Activated CD8-positive, alpha-beta T cell treated with anti-CD3 and anti-CD28 coated beads for 36 hours (primary cell): Measurements from ENCODE around the gene THADA. TPM values are rescaled to one million over a fixed set of nuclear protein-coding genes. Genes with fewer than 3 reads are reported as not detected.

Experiments used
- ATAC-seq: fragments of 200-7000 bp; cut with Tn5 transposase; one replicate; pipeline ENCODE4 v1.10.0; 2021; ENCODE audit warnings: mild to moderate bottlenecking, moderate library complexity
- CTCF ChIA-PET: fragments of 350-600 bp; sonication (Branson Sonifier 250); formaldehyde crosslinking; loops from one replicate; lab custom pipeline; 2021; ENCODE audit warnings: antibody characterized with exemption; lab: Charles Lee
- POLR2A ChIA-PET: fragments of 350-600 bp; sonication (Branson Sonifier 250); formaldehyde crosslinking; loops from one replicate; lab custom pipeline; 2021; ENCODE audit warnings: antibody characterized with exemption; lab: Charles Lee
- DNase-seq: peaks from one replicate; pipeline ENCODE4 v3.0.0-alpha.2; 2020
- H3K27ac Mint-ChIP-seq: one replicate; pipeline ENCODE4 v1.8.0; 2021; ENCODE audit warnings: mild to moderate bottlenecking, mixed read lengths
- H3K27me3 Mint-ChIP-seq: one replicate; pipeline ENCODE4 v1.8.0; 2021; ENCODE audit warnings: mixed read lengths
- H3K36me3 Mint-ChIP-seq: one replicate; pipeline ENCODE4 v1.8.0; 2021; ENCODE audit warnings: low read depth, mixed read lengths
- H3K4me1 Mint-ChIP-seq: one replicate; pipeline ENCODE4 v1.8.0; 2021; ENCODE audit warnings: low read depth, mixed read lengths
- H3K4me3 Mint-ChIP-seq: one replicate; pipeline ENCODE4 v1.8.0; 2021; ENCODE audit warnings: mild to moderate bottlenecking, moderate library complexity, mixed read lengths
- H3K9me3 Mint-ChIP-seq: one replicate; pipeline ENCODE4 v1.8.0; 2021; ENCODE audit warnings: mixed read lengths
- intact Hi-C: fragments of 100-400 bp; cut with micrococcal nuclease; formaldehyde crosslinking; loops from one replicate; pipeline ENCODE4 v1.10.0; 2022
- total RNA-seq, 2 experiments: library from RNA; stranded (reverse); gene quantifications; one replicate each; pipeline ENCODE4 v1.2.3, GENCODE V29; 2021
- TF ChIP-seq, protein P1 (sequence below): fragments of 200-600 bp; IDR thresholded peaks from one replicate; pipeline ENCODE4 v1.8.0; 2022; ENCODE audit warnings: antibody characterized with exemption, mild to moderate bottlenecking

THADA gene
- total RNA-seq, 2 experiments from 2014 or later = 31.3 to 31.6 TPM

- intact Hi-C loops = no loop called here
- no peak overlapping the region for H3K27ac Mint-ChIP-seq
- no peaks in the 10 kb centered on the region for H3K9me3 Mint-ChIP-seq
- H3K27me3 Mint-ChIP-seq = no peaks in the 10 kb centered on the region
- peak; percentile 13 for DNase-seq
- ChIA-PET CTCF (interaction anchor here (1.1 to 2.3 kb wide), 3 partner anchors 10 to 21 kb away, joined by 3 to 9 read pairs (median 3); no protein-coding TSS in a partner anchor), POLR2A (interaction anchor here (0.6 to 1.0 kb wide), 3 partner anchors 12 to 183 kb away, joined by 3 to 4 read pairs (median 3); no protein-coding TSS in a partner anchor)
- TF ChIP-seq, protein P1, sequence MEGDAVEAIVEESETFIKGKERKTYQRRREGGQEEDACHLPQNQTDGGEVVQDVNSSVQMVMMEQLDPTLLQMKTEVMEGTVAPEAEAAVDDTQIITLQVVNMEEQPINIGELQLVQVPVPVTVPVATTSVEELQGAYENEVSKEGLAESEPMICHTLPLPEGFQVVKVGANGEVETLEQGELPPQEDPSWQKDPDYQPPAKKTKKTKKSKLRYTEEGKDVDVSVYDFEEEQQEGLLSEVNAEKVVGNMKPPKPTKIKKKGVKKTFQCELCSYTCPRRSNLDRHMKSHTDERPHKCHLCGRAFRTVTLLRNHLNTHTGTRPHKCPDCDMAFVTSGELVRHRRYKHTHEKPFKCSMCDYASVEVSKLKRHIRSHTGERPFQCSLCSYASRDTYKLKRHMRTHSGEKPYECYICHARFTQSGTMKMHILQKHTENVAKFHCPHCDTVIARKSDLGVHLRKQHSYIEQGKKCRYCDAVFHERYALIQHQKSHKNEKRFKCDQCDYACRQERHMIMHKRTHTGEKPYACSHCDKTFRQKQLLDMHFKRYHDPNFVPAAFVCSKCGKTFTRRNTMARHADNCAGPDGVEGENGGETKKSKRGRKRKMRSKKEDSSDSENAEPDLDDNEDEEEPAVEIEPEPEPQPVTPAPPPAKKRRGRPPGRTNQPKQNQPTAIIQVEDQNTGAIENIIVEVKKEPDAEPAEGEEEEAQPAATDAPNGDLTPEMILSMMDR = no peak
- H3K4me3 Mint-ChIP-seq = no peak overlapping the region
- ATAC-seq = peak; percentile 41
- H3K36me3 Mint-ChIP-seq = peaks cover 10% of the 10 kb centered on the region
- peaks cover 13% of the 10 kb centered on the region for H3K4me1 Mint-ChIP-seq
Measured at GRCh38 chr2:43402452-43402937, 193.3 kb downstream of the THADA start.

DNA sequence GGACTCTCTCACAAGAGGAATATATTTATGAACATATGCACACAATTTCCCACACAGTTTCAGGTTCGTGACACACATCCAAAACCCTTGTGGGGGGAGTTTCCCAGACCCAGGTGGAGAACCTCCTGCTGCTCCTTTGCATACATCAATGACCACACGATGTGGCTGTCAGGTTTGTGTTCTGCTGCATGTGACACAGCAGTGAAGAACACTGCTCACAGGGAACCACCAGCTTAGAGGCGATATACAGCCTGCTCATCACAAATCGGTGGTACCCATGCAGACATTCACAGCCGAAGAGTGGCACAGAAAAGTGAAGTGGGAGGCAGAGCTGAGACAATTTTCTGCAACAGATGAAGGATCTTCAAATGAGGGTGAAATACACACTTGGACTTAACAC, 193.8 kb downstream of the THADA start:
- ATAC-seq (peak; percentile 94), DNase-seq (peak; percentile 68)
- Mint-ChIP-seq H3K4me1 (peaks cover 13% of the 10 kb centered on the region), H3K27ac (peak overlapping the region; percentile 23), H3K27me3 (no peaks in the 10 kb centered on the region), H3K4me3 (no peak overlapping the region), H3K9me3 (no peaks in the 10 kb centered on the region), H3K36me3 (peaks cover 13% of the 10 kb centered on the region)
- TF ChIP-seq, protein P1 = no peak
- CTCF ChIA-PET = interaction anchor here (0.8 to 2.3 kb wide), 3 partner anchors 13 to 82 kb away, joined by 3 to 9 read pairs (median 3); no protein-coding TSS in a partner anchor
- POLR2A ChIA-PET = interaction anchor here (0.8 to 1.0 kb wide), 3 partner anchors 13 to 183 kb away, joined by 3 to 5 read pairs (median 3); no protein-coding TSS in a partner anchor
- intact Hi-C loops = no loop called here

- Mint-ChIP-seq H3K27me3 (no peaks in the 10 kb centered on the region), H3K36me3 (peaks cover 25% of the 10 kb centered on the region), H3K4me1 (peaks cover 13% of the 10 kb centered on the region), H3K4me3 (no peak overlapping the region), H3K27ac (no peak overlapping the region), H3K9me3 (no peaks in the 10 kb centered on the region)
- intact Hi-C loops = no loop called here
- TF ChIP-seq, protein P1 = no peak
- ATAC-seq (no peak), DNase-seq (no peak)
- CTCF ChIA-PET = no interaction called here
- POLR2A ChIA-PET = no interaction called here
Measured at GRCh38 chr2:43400508-43400907, 195.3 kb downstream of the THADA start.

DNA sequence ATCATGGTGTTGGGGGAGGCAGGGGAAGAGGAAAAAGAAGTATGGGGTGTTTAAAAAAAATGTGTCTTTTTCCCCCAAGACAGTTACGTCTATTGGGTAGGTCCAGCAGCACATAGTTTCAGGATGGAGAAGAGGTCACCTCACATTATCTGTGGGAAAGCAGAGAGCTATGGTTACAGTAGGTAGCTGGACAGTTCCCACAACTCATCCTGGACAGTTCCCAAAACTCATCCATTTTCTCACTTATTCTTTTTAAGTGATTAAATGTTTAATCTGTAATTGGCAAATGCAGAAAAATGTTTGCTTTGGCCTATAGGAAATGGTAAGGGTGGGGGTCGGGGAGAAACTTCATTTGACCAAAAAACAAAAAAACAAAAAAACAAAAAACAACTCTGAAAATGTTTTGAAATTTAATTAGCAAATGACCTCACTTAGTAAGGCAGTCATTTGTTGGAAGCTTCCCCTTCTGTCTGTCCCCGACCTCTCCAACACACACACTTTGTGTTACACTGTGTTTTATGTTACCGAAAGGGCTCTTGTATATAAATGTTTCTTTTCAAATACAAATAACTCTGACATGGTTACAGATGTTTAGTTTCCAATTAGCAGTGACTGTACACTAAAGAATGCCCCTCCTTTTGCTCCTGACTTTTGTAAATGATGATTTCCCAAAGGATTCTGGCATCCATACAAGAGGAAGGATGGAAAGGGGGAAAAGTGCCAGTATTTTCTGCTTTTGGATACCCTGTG, 196.1 kb downstream of the THADA start:
- intact Hi-C loops = no loop called here
- no peaks in the 10 kb centered on the region for H3K9me3 Mint-ChIP-seq
- TF ChIP-seq, protein P1 = no peak
- H3K27ac Mint-ChIP-seq = no peak overlapping the region
- DNase-seq = no peak
- ChIA-PET POLR2A (no interaction called here), CTCF (no interaction called here)
- no peak for ATAC-seq
- no peak overlapping the region for H3K4me3 Mint-ChIP-seq
- no peaks in the 10 kb centered on the region for H3K27me3 Mint-ChIP-seq
- H3K4me1 Mint-ChIP-seq = peaks cover 13% of the 10 kb centered on the region
- peaks cover 31% of the 10 kb centered on the region for H3K36me3 Mint-ChIP-seq

DNA sequence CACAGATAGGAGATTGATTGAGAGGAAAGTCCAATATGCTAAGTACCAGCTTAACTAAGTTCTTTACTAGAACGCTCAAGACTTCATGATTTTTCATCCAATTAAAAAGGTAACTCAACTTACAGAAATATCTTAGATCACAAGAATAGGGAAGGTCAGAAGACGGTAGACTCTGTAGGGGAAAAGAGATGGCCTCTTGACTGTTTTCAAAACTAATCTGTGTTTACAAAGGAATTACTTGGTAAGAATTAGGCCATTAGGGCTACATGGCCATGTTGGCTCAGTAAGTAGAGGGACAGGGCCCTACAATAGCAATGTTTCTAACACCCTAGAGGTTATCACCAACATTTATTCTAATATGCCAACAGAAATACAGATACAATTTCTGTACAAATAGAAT, 196.7 kb downstream of the THADA start:
- CTCF ChIA-PET = no interaction called here
- TF ChIP-seq, protein P1 = no peak
- Mint-ChIP-seq H3K9me3 (no peaks in the 10 kb centered on the region), H3K27me3 (no peaks in the 10 kb centered on the region), H3K4me3 (no peak overlapping the region), H3K27ac (no peak overlapping the region), H3K36me3 (peaks cover 34% of the 10 kb centered on the region), H3K4me1 (peaks cover 13% of the 10 kb centered on the region)
- no peak for ATAC-seq
- POLR2A ChIA-PET = no interaction called here
- intact Hi-C loops = no loop called here
- no peak for DNase-seq
